Hepatocyte (in vitro differentiated cells): ENCODE results near the gene CMIP. TPM values are rescaled to one million over a fixed set of nuclear protein-coding genes. Genes with fewer than 3 reads are reported as not detected.

Source experiments
- DNase-seq: peaks from one replicate; pipeline ENCODE4 v3.0.0-alpha.2; 2016; ENCODE audit warnings: low spot score
- H2AFZ ChIP-seq: fragments of 200-600 bp; sonication (generic); 2 replicates; pipeline ENCODE4 v1.6.0; 2016; ENCODE audit warnings: antibody characterized with exemption, mild to moderate bottlenecking
- H3K27ac ChIP-seq: fragments of 200-600 bp; sonication (generic); 2 replicates; pipeline ENCODE4 v1.5.1; 2016; ENCODE audit warnings: mild to moderate bottlenecking
- H3K27me3 ChIP-seq: fragments of 200-600 bp; sonication (generic); 2 replicates; pipeline ENCODE4 v1.6.1; 2016
- H3K36me3 ChIP-seq: fragments of 200-600 bp; sonication (generic); replicated peaks from 2 replicates; pipeline ENCODE4 v1.5.1; 2016; ENCODE audit warnings: low read depth; ENCODE audit not compliant: insufficient read depth
- H3K4me1 ChIP-seq: fragments of 200-600 bp; sonication (generic); 2 replicates; pipeline ENCODE4 v1.5.1; 2016; ENCODE audit warnings: mild to moderate bottlenecking, moderate library complexity; ENCODE audit not compliant: insufficient read depth
- H3K4me2 ChIP-seq: fragments of 200-600 bp; sonication (generic); 2 replicates; pipeline ENCODE4 v1.6.0; 2016
- H3K4me3 ChIP-seq: fragments of 200-600 bp; sonication (generic); 2 replicates; pipeline ENCODE4 v1.5.1; 2016; ENCODE audit warnings: mild to moderate bottlenecking
- H3K79me2 ChIP-seq: fragments of 200-600 bp; sonication (generic); 2 replicates; pipeline ENCODE4 v1.6.0; 2017; ENCODE audit warnings: mild to moderate bottlenecking
- H3K9me2 ChIP-seq: fragments of 200-600 bp; sonication (generic); replicated peaks from 2 replicates; pipeline ENCODE4 v1.6.0; 2017; ENCODE audit warnings: mild to moderate bottlenecking; ENCODE audit not compliant: insufficient read depth
- H3K9me3 ChIP-seq: fragments of 200-600 bp; sonication (generic); 2 replicates; pipeline ENCODE4 v1.5.1; 2016; ENCODE audit warnings: low read depth, mild to moderate bottlenecking
- H4K20me1 ChIP-seq: fragments of 200-600 bp; sonication (generic); 2 replicates; pipeline ENCODE4 v1.6.0; 2016; ENCODE audit warnings: mild to moderate bottlenecking; ENCODE audit not compliant: insufficient read depth, poor library complexity, severe bottlenecking
- CTCF ChIP-seq: fragments of 200-600 bp; sonication (generic); IDR thresholded peaks from 2 replicates; pipeline ENCODE4 v1.5.1; 2016; ENCODE audit warnings: antibody characterized with exemption, mild to moderate bottlenecking; ENCODE audit not compliant: poor library complexity
- EZH2 ChIP-seq: fragments of 200-600 bp; sonication (generic); IDR thresholded peaks from 2 replicates; pipeline ENCODE4 v1.6.1; 2016; ENCODE audit warnings: antibody characterized with exemption, mild to moderate bottlenecking, borderline replicate concordance
- EZH2phosphoT487 ChIP-seq: fragments of 200-600 bp; sonication (generic); IDR thresholded peaks from one replicate; pipeline ENCODE4 v1.6.1; 2018; ENCODE audit warnings: antibody characterized with exemption, mild to moderate bottlenecking, low read depth, moderate library complexity; ENCODE audit not compliant: unreplicated experiment, severe bottlenecking
- WGBS: methylation state at CpG from one replicate; pipeline ENCODE4 v1.1.6; 2016; ENCODE audit warnings: low lambda C conversion rate; ENCODE audit errors: missing lambda C conversion rate; 5-methylcytosine and 5-hydroxymethylcytosine counted together
- polyA plus RNA-seq: library from polyadenylated mRNA; unstranded; fragments of >200 nt; fragmentation: Nextera tagmentation; extraction: Ambion mirVana; gene quantifications from 2 replicates; pipeline ENCODE4 v1.2.1, GENCODE V29; 2016
- total RNA-seq: library from RNA; depleted of rRNA; stranded (reverse); fragments of >200 nt; gene quantifications from 2 replicates; pipeline ENCODE4 v1.2.3, GENCODE V29; 2014

Gene CMIP
- total and polyA plus RNA-seq, 2 experiments from 2014 or later = 5.8 to 17.8 TPM

- peaks cover 94% of the 10 kb centered on the region for H3K79me2 ChIP-seq
- H3K9me3 ChIP-seq = no peaks in the 10 kb centered on the region
- H3K27ac ChIP-seq = peak overlapping the region; percentile 87
- TF ChIP-seq CTCF = no peak
- no peak for TF ChIP-seq EZH2
- no peak overlapping the region for H2AFZ ChIP-seq
- WGBS = 57% methylated on average over 10 of the region's 10 CpGs
- DNase-seq = peak; percentile 86
- H3K27me3 ChIP-seq = no peaks in the 10 kb centered on the region
- H3K9me2 ChIP-seq = no peaks in the 10 kb centered on the region
- H3K36me3 ChIP-seq = no peaks in the 10 kb centered on the region
- no peak overlapping the region for H3K4me3 ChIP-seq
- H4K20me1 ChIP-seq = peaks cover 17% of the 10 kb centered on the region
- peaks cover 24% of the 10 kb centered on the region for H3K4me1 ChIP-seq
- H3K4me2 ChIP-seq = peak overlapping the region; percentile 68
These were observed 104.4 kb downstream of the CMIP start for GRCh38 chr16:81548876-81549546.

GRCh38 chr16:81549547-81550431 is 105.2 kb downstream of the CMIP start:
- DNase-seq = no peak
- 90% methylated on average over 19 of the region's 19 CpGs for WGBS
- TF ChIP-seq CTCF = no peak
- TF ChIP-seq EZH2 = no peak
- no peak for TF ChIP-seq EZH2phosphoT487
- peaks cover 15% of the 10 kb centered on the region for H4K20me1 ChIP-seq
- H2AFZ ChIP-seq = no peak overlapping the region
- H3K4me3 ChIP-seq = no peak overlapping the region
- no peaks in the 10 kb centered on the region for H3K9me2 ChIP-seq
- H3K4me2 ChIP-seq = peak overlapping the region; percentile 68
- peak overlapping the region; percentile 87 for H3K27ac ChIP-seq
- peaks cover 94% of the 10 kb centered on the region for H3K79me2 ChIP-seq
- H3K27me3 ChIP-seq = no peaks in the 10 kb centered on the region
- H3K4me1 ChIP-seq = peaks cover 16% of the 10 kb centered on the region
- no peaks in the 10 kb centered on the region for H3K9me3 ChIP-seq
- no peaks in the 10 kb centered on the region for H3K36me3 ChIP-seq

DNA sequence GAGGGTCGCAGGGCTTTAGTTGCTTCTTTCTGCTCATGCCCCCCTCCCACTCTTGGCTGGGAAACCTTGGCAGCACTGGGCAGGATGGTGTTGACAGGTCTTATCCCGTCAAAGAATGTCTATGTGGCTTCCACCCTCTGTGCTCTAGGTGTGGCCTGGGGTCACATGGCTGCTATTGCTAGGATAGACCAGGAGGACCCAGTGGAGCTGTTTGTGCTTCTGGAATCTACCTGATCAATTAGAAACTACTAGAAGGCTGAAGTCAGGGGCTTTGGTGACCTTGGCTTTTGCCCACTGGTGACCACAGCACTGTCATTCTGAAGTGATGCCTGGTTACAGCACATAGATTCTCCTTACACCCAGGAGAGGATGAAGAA is 105.8 kb downstream of the CMIP start:
- peak overlapping the region; percentile 87 for H3K27ac ChIP-seq
- no peak for DNase-seq
- no peaks in the 10 kb centered on the region for H3K36me3 ChIP-seq
- H3K27me3 ChIP-seq = no peaks in the 10 kb centered on the region
- peaks cover 11% of the 10 kb centered on the region for H4K20me1 ChIP-seq
- H2AFZ ChIP-seq = no peak overlapping the region
- H3K4me2 ChIP-seq = no peak overlapping the region
- H3K9me2 ChIP-seq = no peaks in the 10 kb centered on the region
- 66% methylated on average over 2 of the region's 2 CpGs for WGBS
- H3K4me3 ChIP-seq = no peak overlapping the region
- H3K9me3 ChIP-seq = no peaks in the 10 kb centered on the region
- H3K4me1 ChIP-seq = peaks cover 16% of the 10 kb centered on the region
- TF ChIP-seq EZH2phosphoT487 (no peak), EZH2 (no peak), CTCF (no peak)
- H3K79me2 ChIP-seq = peaks cover 95% of the 10 kb centered on the region
